OCI-LY1 (cell line): ENCODE results near the gene RPP14.

Source experiments
- H2AFZ ChIP-seq: fragments of 200-600 bp; sonication (generic), shearing (Covaris generic); 2 replicates; pipeline ENCODE4 v1.6.0; 2014; ENCODE audit warnings: antibody characterized with exemption, mild to moderate bottlenecking, low read length
- H3F3A ChIP-seq: fragments of 200-600 bp; sonication (generic), shearing (Covaris generic); 2 replicates; pipeline ENCODE4 v1.6.0; 2014; ENCODE audit warnings: mild to moderate bottlenecking, antibody characterized with exemption, low read length, moderate library complexity; ENCODE audit not compliant: insufficient read depth
- H3K27ac ChIP-seq: fragments of 200-600 bp; sonication (generic); 2 replicates; pipeline ENCODE4 v1.5.1; 2014; ENCODE audit warnings: low read length, mixed run types, mild to moderate bottlenecking, low read depth; ENCODE audit not compliant: poor library complexity, severe bottlenecking
- H3K27me3 ChIP-seq: fragments of 200-600 bp; sonication (generic); 2 replicates; pipeline ENCODE4 v1.6.0; 2014; ENCODE audit warnings: antibody characterized with exemption, mild to moderate bottlenecking, low read length, moderate library complexity; ENCODE audit not compliant: insufficient read depth
- H3K36me3 ChIP-seq: fragments of 200-600 bp; sonication (generic); 2 replicates; pipeline ENCODE4 v1.6.1; 2014; ENCODE audit warnings: mild to moderate bottlenecking, antibody characterized with exemption, low read length, moderate library complexity, mixed read lengths; ENCODE audit not compliant: insufficient read depth
- H3K4me1 ChIP-seq: fragments of 200-600 bp; sonication (generic); 2 replicates; pipeline ENCODE4 v1.5.1; 2014; ENCODE audit warnings: mild to moderate bottlenecking, low read length, moderate library complexity; ENCODE audit not compliant: insufficient read depth, severe bottlenecking
- H3K4me2 ChIP-seq: fragments of 200-600 bp; sonication (generic), shearing (Covaris generic); 2 replicates; pipeline ENCODE4 v1.6.1; 2014; ENCODE audit warnings: low read length
- H3K4me3 ChIP-seq: fragments of 200-600 bp; sonication (generic); 2 replicates; pipeline ENCODE4 v1.5.1; 2014; ENCODE audit warnings: low read length, low read depth, mild to moderate bottlenecking, mixed read lengths; ENCODE audit not compliant: poor library complexity, severe bottlenecking
- H3K79me2 ChIP-seq: fragments of 200-600 bp; shearing (Covaris generic); 2 replicates; pipeline ENCODE4 v1.6.1; 2016; ENCODE audit warnings: mixed run types, low read length, mixed read lengths; ENCODE audit not compliant: insufficient read depth
- H3K9ac ChIP-seq: fragments of 200-600 bp; sonication (generic), shearing (Covaris generic); 2 replicates; pipeline ENCODE4 v1.6.1; 2014; ENCODE audit warnings: mild to moderate bottlenecking, low read length, mixed read lengths
- H3K9me2 ChIP-seq: fragments of 200-600 bp; sonication (generic), shearing (Covaris generic); 2 replicates; pipeline ENCODE4 v1.6.1; 2014; ENCODE audit warnings: low read depth, mild to moderate bottlenecking, low read length, mixed read lengths
- H3K9me3 ChIP-seq: fragments of 200-600 bp; shearing (Covaris generic); 2 replicates; pipeline ENCODE4 v1.6.1; 2014; ENCODE audit warnings: low read length, mixed read lengths
- H4K20me1 ChIP-seq: fragments of 200-600 bp; sonication (generic), shearing (Covaris generic); 2 replicates; pipeline ENCODE4 v1.6.0; 2016; ENCODE audit warnings: mild to moderate bottlenecking, low read length; ENCODE audit not compliant: insufficient read depth
- CTCF ChIP-seq: fragments of 200-600 bp; sonication (generic), shearing (Covaris generic); IDR thresholded peaks from 2 replicates; pipeline ENCODE4 v1.5.1; 2017; ENCODE audit warnings: mild to moderate bottlenecking, antibody characterized with exemption, low read length, moderate library complexity, mixed read lengths
- EZH2 ChIP-seq: fragments of 200-600 bp; sonication (generic), shearing (Covaris generic); IDR thresholded peaks from 2 replicates; pipeline ENCODE4 v1.8.0; 2017; ENCODE audit warnings: borderline replicate concordance, mixed run types, mild to moderate bottlenecking, antibody characterized with exemption, low read length, moderate library complexity, mixed read lengths

Gene RPP14

GRCh38 chr3:58292866-58293265 lies 13.2 kb upstream of the RPP14 start:
- H3K9me3 ChIP-seq, result no peaks in the 10 kb centered on the region; the same call in 1 of the 2 replicates
- H3K27me3 ChIP-seq, result no peaks in the 10 kb centered on the region
- no peaks in the 10 kb centered on the region for H3K79me2 ChIP-seq
- H3K36me3 ChIP-seq, result peaks cover 7% of the 10 kb centered on the region; the same call in 1 of the 2 replicates
- H3K4me1 ChIP-seq, result no peaks in the 10 kb centered on the region
- TF ChIP-seq CTCF (no peak), EZH2 (no peak)
- no peak overlapping the region for H3K4me3 ChIP-seq
- H3K9me2 ChIP-seq, result no peaks in the 10 kb centered on the region
- H3K9ac ChIP-seq, result no peak overlapping the region
- H3F3A ChIP-seq, result no peaks in the 10 kb centered on the region
- H3K27ac ChIP-seq, result no peak overlapping the region
- H4K20me1 ChIP-seq, result no peaks in the 10 kb centered on the region
- H2AFZ ChIP-seq, result no peak overlapping the region
- no peak overlapping the region for H3K4me2 ChIP-seq

- Histone ChIP-seq H2AFZ (no peak overlapping the region), H3K36me3 (peaks cover 7% of the 10 kb centered on the region; the same call in 1 of the 2 replicates), H3K4me2 (no peak overlapping the region), H3K27ac (no peak overlapping the region), H3K27me3 (no peaks in the 10 kb centered on the region), H3K9me2 (no peaks in the 10 kb centered on the region), H3F3A (no peaks in the 10 kb centered on the region), H3K4me3 (no peak overlapping the region), H3K9me3 (no peaks in the 10 kb centered on the region; the same call in 1 of the 2 replicates), H3K9ac (no peak overlapping the region), H4K20me1 (no peaks in the 10 kb centered on the region), H3K4me1 (no peaks in the 10 kb centered on the region), H3K79me2 (no peaks in the 10 kb centered on the region)
- TF ChIP-seq EZH2, result no peak
- no peak for TF ChIP-seq CTCF
These were observed 12.5 kb upstream of the RPP14 start for GRCh38 chr3:58293516-58293915.

GRCh38 chr3:58296269-58296668 lies 9.8 kb upstream of the RPP14 start:
- Histone ChIP-seq H3K79me2 (no peaks in the 10 kb centered on the region), H3K36me3 (peaks cover 7% of the 10 kb centered on the region; the same call in 1 of the 2 replicates), H2AFZ (no peak overlapping the region), H3K9me2 (no peaks in the 10 kb centered on the region), H3K27ac (no peak overlapping the region), H3K4me2 (no peak overlapping the region), H3K4me3 (no peak overlapping the region), H3K9ac (no peak overlapping the region), H4K20me1 (no peaks in the 10 kb centered on the region), H3F3A (no peaks in the 10 kb centered on the region), H3K9me3 (no peaks in the 10 kb centered on the region; the same call in 1 of the 2 replicates), H3K4me1 (no peaks in the 10 kb centered on the region), H3K27me3 (peaks cover 5% of the 10 kb centered on the region; the same call in 1 of the 2 replicates)
- TF ChIP-seq EZH2, result no peak
- TF ChIP-seq CTCF, result no peak
